Esophagus muscularis mucosa (tissue), 4 donors: Measurements from ENCODE around the gene DDX23. TPM values are rescaled to one million over a fixed set of nuclear protein-coding genes. Genes with fewer than 3 reads are reported as not detected.

ENCODE experiments used
- DNase-seq: peaks from one replicate; pipeline ENCODE4 v3.0.0-alpha.2; 2017; ENCODE audit errors: extremely low spot score
- H3K27ac ChIP-seq, 4 donors: fragments of 200-600 bp; sonication (generic); replicated peaks in 1 of 4; 1 replicate in 3 of 4; 2 replicates in 1 of 4; pipeline ENCODE4 v1.5.1; 2016 to 2019; ENCODE audit warnings: mild to moderate bottlenecking in 1 of 4
- H3K27me3 ChIP-seq, 4 donors: fragments of 200-600 bp; sonication (generic); one replicate each; pipeline versions ENCODE4 v1.5.1 to v1.6.0; 2016 to 2019
- H3K36me3 ChIP-seq, 4 donors: fragments of 200-600 bp; sonication (generic); one replicate each; pipeline ENCODE4 v1.5.1; 2016 to 2019
- H3K4me1 ChIP-seq, 4 donors: fragments of 200-600 bp; sonication (generic); one replicate each; pipeline ENCODE4 v1.5.1; 2016 to 2019
- H3K4me3 ChIP-seq, 4 donors: fragments of 200-600 bp; sonication (generic); 1 replicate in 2 of 4; 2 replicates in 2 of 4; pipeline ENCODE4 v1.5.1; 2016 to 2019; ENCODE audit warnings: mild to moderate bottlenecking in 4 of 4, moderate library complexity in 1 of 4
- H3K9me3 ChIP-seq, 4 donors: fragments of 200-600 bp; sonication (generic); 1 replicate in 3 of 4; 2 replicates in 1 of 4; pipeline ENCODE4 v1.5.1; 2016 to 2019
- CTCF ChIP-seq, 3 experiments: fragments of 200-600 bp in 2 of 3; fragments of 450-650 bp in 1 of 3; sonication (generic) in 2 of 3; IDR thresholded peaks; one replicate each; pipeline ENCODE4 v1.5.1; 2017 to 2019; ENCODE audit warnings: antibody characterized with exemption in 3 of 3, mild to moderate bottlenecking in 2 of 3, moderate library complexity in 1 of 3
- EP300 ChIP-seq: sonication (generic); formaldehyde crosslinking; IDR thresholded peaks from one replicate; pipeline ENCODE4 v1.6.1; 2017; ENCODE audit warnings: antibody characterized with exemption
- POLR2A ChIP-seq: fragments of 450-650 bp; IDR thresholded peaks from one replicate; pipeline ENCODE4 v1.6.1; 2017; ENCODE audit warnings: antibody characterized with exemption, moderate library complexity, mild to moderate bottlenecking, low read depth
- POLR2AphosphoS5 ChIP-seq, 2 donors: sonication (generic); formaldehyde crosslinking; IDR thresholded peaks; one replicate each; pipeline ENCODE4 v1.6.1; 2017; ENCODE audit warnings: antibody characterized with exemption in 2 of 2
- WGBS: methylation state at CpG from one replicate; pipeline ENCODE4 v1.1.5; 2018; 5-methylcytosine and 5-hydroxymethylcytosine counted together
- intact Hi-C: fragments of 100-400 bp; cut with DNase I; formaldehyde crosslinking; loops from one replicate; pipeline ENCODE4 v1.15.1; 2023
- total RNA-seq, 4 donors: library from RNA; depleted of rRNA; stranded (reverse); fragments of >200 nt; gene quantifications; one replicate each; pipeline versions ENCODE4 v1.1.0 to v1.2.1, GENCODE V29; 2016

Gene DDX23
- total RNA-seq, 4 donors from 2014 or later, result 51.1 to 88.3 (median 74.1) TPM

GRCh38 chr12:48823281-48823680 is 28.7 kb downstream of the DDX23 start:
- WGBS, result 89% methylated on average over 11 of the region's 11 CpGs

GRCh38 chr12:48822711-48823110 is 29.3 kb downstream of the DDX23 start:
- Histone ChIP-seq H3K27ac (no peak overlapping the region), H3K4me3 (no peak overlapping the region), H3K9me3 (no peaks in the 10 kb centered on the region), H3K36me3 (peaks cover 11 to 49% (median 32%) of the 10 kb centered on the region in 4 donors), H3K27me3 (no peaks in the 10 kb centered on the region), H3K4me1 (peaks cover 10 to 16% (median 15%) of the 10 kb centered on the region in 4 donors)
- WGBS, result 75% methylated on average over 2 of the region's 2 CpGs
- TF ChIP-seq POLR2A (no peak), CTCF (IDR thresholded peaks at IDR 0.05) (no peak), POLR2AphosphoS5 (IDR thresholded peaks at IDR 0.05) (no peak), EP300 (no peak)
- intact Hi-C loops, result no loop called here
- DNase-seq, result no peak

More at GRCh38 chr12:48823281-48823680, 28.7 kb downstream of the DDX23 start:
- no peak for DNase-seq
- intact Hi-C loops, result no loop called here
- Histone ChIP-seq H3K27ac (no peak overlapping the region), H3K4me3 (no peak overlapping the region), H3K36me3 (peaks cover 13 to 55% (median 38%) of the 10 kb centered on the region in 4 donors), H3K4me1 (peaks cover 6 to 11% (median 10%) of the 10 kb centered on the region in 4 donors), H3K9me3 (no peaks in the 10 kb centered on the region), H3K27me3 (no peaks in the 10 kb centered on the region)
- TF ChIP-seq EP300 (no peak), POLR2AphosphoS5 (IDR thresholded peaks at IDR 0.05) (no peak), POLR2A (no peak), CTCF (IDR thresholded peaks at IDR 0.05) (no peak)

DNA sequence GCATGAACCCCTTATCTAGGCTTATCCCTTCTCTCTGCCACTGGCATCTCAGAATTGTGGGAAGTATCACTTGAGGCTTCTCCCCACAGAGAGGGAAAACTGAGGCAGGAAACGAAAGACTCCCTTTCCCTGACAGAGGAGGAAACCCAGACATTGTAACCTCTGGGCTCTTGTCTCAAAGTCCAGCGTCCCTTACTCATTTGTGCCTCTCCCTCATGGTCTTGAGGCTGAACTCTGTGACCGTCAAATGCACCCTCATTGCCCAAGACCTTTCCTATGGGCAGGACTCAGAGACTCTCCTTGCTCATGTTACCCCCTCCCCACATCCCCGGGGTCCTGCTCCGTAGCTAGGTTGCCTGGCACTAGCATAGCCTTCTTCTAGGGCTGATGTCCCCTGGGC is 29.8 kb downstream of the DDX23 start:
- intact Hi-C loops, result no loop called here
- H3K4me1 ChIP-seq, result peaks cover 16 to 21% (median 20%) of the 10 kb centered on the region in 4 donors
- H3K27ac ChIP-seq, result no peak overlapping the region
- no peaks in the 10 kb centered on the region for H3K9me3 ChIP-seq
- WGBS, result 92% methylated on average over 5 of the region's 5 CpGs
- H3K36me3 ChIP-seq, result peaks cover 7 to 44% (median 28%) of the 10 kb centered on the region in 4 donors
- no peak for DNase-seq
- H3K27me3 ChIP-seq, result no peaks in the 10 kb centered on the region
- no peak overlapping the region for H3K4me3 ChIP-seq
- no peak for TF ChIP-seq CTCF (IDR thresholded peaks at IDR 0.05)
- TF ChIP-seq EP300, result no peak
- no peak for TF ChIP-seq POLR2A
- TF ChIP-seq POLR2AphosphoS5 (IDR thresholded peaks at IDR 0.05), result no peak

DNA sequence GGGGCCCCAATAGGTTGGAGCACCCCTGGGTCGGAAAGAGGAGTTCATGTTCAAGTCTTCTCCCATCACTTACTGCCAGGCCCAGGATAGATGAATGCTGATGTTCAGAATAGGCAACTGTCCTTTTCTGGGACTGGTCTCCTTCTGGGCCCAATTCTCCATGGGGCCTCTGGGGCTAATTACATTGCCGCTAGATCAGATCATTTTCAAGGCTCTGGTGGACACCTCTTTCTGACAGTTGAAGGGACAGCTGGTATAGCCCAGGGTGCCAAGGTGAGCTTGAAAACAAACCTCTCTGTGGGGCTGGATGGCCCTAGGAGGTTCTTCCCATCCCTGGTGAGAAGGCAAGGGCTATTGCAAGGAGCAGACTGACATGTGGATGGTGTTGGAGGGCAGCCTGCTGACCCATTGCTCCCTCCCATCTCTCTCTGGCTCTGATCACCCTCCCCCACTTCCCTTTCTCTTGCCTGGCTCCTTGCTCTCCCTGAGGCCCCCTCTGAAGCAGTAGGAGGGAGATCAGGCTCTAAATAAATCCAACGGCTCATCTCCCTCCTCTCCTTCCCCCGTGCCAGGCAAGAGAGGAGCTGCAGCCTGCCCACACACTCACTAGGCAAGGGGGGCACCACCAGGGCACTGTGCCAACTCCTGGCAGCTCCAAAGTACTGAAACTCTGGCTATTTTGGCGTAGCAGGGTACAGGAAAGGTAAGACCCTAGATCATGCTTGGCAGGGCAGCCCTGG is 31.8 kb downstream of the DDX23 start:
- WGBS, result 74% methylated on average over 5 of the region's 5 CpGs
- H3K4me3 ChIP-seq, result no peak overlapping the region

More for the DNA sequence above, 31.8 kb downstream of the DDX23 start:
- intact Hi-C loops, result no loop called here
- peaks cover 4 to 24% (median 16%) of the 10 kb centered on the region in 4 donors for H3K36me3 ChIP-seq
- no peaks in the 10 kb centered on the region for H3K9me3 ChIP-seq
- H3K27me3 ChIP-seq, result no peaks in the 10 kb centered on the region
- H3K27ac ChIP-seq, result no peak overlapping the region
- H3K4me1 ChIP-seq, result peaks cover 31 to 41% (median 37%) of the 10 kb centered on the region in 4 donors
- no peak for DNase-seq
- TF ChIP-seq POLR2AphosphoS5 (IDR thresholded peaks at IDR 0.05) (no peak), EP300 (no peak), POLR2A (no peak), CTCF (IDR thresholded peaks at IDR 0.05) (no peak)
